ENCODE results near the gene IGLL1. TPM values are rescaled to one million over a fixed set of nuclear protein-coding genes. Genes with fewer than 3 reads are reported as not detected.

The IGLL1 gene
- total and polyA plus RNA-seq, 4 donors = 17.4 TPM; not detected in 3

- WGBS = 75% methylated on average over 11 of the region's 11 CpGs
- no peak overlapping the region for H3K4me3 ChIP-seq (ENCODE audit: low read depth in 1 of 3, low read length in 3 of 3)
- TF ChIP-seq HNF4A (conservative IDR thresholded peaks at IDR 0.05) (no peak), NR2F2 (IDR thresholded peaks at IDR 0.05) (no peak), ATF3 (IDR thresholded peaks at IDR 0.05) (no peak), TAF1 (conservative IDR thresholded peaks at IDR 0.05) (no peak), JUND (IDR thresholded peaks at IDR 0.05) (no peak), GABPA (IDR thresholded peaks at IDR 0.05 in 1 of 2, conservative IDR thresholded peaks at IDR 0.05 in 1 of 2) (no peak), RAD21 (IDR thresholded peaks at IDR 0.05) (no peak), RXRA (IDR thresholded peaks at IDR 0.05) (no peak), FOXA2 (IDR thresholded peaks at IDR 0.05) (no peak), SP1 (IDR thresholded peaks at IDR 0.05) (no peak), YY1 (IDR thresholded peaks at IDR 0.05) (no peak), FOXA1 (IDR thresholded peaks at IDR 0.05) (no peak), HNF4G (IDR thresholded peaks at IDR 0.05) (no peak), EGR1 (IDR thresholded peaks at IDR 0.05; ENCODE audit: low read depth in 2 of 2) (no peak), MAX (IDR thresholded peaks at IDR 0.05) (no peak)
- TF ChIP-seq, protein P1, sequence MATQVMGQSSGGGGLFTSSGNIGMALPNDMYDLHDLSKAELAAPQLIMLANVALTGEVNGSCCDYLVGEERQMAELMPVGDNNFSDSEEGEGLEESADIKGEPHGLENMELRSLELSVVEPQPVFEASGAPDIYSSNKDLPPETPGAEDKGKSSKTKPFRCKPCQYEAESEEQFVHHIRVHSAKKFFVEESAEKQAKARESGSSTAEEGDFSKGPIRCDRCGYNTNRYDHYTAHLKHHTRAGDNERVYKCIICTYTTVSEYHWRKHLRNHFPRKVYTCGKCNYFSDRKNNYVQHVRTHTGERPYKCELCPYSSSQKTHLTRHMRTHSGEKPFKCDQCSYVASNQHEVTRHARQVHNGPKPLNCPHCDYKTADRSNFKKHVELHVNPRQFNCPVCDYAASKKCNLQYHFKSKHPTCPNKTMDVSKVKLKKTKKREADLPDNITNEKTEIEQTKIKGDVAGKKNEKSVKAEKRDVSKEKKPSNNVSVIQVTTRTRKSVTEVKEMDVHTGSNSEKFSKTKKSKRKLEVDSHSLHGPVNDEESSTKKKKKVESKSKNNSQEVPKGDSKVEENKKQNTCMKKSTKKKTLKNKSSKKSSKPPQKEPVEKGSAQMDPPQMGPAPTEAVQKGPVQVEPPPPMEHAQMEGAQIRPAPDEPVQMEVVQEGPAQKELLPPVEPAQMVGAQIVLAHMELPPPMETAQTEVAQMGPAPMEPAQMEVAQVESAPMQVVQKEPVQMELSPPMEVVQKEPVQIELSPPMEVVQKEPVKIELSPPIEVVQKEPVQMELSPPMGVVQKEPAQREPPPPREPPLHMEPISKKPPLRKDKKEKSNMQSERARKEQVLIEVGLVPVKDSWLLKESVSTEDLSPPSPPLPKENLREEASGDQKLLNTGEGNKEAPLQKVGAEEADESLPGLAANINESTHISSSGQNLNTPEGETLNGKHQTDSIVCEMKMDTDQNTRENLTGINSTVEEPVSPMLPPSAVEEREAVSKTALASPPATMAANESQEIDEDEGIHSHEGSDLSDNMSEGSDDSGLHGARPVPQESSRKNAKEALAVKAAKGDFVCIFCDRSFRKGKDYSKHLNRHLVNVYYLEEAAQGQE (IDR thresholded peaks at IDR 0.05) = no peak
- TF ChIP-seq, protein P2, sequence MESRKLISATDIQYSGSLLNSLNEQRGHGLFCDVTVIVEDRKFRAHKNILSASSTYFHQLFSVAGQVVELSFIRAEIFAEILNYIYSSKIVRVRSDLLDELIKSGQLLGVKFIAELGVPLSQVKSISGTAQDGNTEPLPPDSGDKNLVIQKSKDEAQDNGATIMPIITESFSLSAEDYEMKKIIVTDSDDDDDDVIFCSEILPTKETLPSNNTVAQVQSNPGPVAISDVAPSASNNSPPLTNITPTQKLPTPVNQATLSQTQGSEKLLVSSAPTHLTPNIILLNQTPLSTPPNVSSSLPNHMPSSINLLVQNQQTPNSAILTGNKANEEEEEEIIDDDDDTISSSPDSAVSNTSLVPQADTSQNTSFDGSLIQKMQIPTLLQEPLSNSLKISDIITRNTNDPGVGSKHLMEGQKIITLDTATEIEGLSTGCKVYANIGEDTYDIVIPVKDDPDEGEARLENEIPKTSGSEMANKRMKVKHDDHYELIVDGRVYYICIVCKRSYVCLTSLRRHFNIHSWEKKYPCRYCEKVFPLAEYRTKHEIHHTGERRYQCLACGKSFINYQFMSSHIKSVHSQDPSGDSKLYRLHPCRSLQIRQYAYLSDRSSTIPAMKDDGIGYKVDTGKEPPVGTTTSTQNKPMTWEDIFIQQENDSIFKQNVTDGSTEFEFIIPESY (IDR thresholded peaks at IDR 0.05) = no peak
- TF ChIP-seq, protein P3, sequence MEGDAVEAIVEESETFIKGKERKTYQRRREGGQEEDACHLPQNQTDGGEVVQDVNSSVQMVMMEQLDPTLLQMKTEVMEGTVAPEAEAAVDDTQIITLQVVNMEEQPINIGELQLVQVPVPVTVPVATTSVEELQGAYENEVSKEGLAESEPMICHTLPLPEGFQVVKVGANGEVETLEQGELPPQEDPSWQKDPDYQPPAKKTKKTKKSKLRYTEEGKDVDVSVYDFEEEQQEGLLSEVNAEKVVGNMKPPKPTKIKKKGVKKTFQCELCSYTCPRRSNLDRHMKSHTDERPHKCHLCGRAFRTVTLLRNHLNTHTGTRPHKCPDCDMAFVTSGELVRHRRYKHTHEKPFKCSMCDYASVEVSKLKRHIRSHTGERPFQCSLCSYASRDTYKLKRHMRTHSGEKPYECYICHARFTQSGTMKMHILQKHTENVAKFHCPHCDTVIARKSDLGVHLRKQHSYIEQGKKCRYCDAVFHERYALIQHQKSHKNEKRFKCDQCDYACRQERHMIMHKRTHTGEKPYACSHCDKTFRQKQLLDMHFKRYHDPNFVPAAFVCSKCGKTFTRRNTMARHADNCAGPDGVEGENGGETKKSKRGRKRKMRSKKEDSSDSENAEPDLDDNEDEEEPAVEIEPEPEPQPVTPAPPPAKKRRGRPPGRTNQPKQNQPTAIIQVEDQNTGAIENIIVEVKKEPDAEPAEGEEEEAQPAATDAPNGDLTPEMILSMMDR (IDR thresholded peaks at IDR 0.05; ENCODE audit: low read depth, low read length, missing input control) = no peak
- H3K36me3 ChIP-seq (ENCODE audit: control insufficient read depth in 4 of 4, insufficient read depth in 3 of 4, low read depth in 1 of 4, low read length in 3 of 4) = no peaks in the 10 kb centered on the region
- no peak overlapping the region for H3K27ac ChIP-seq (ENCODE audit: low read depth in 1 of 2, low read length in 2 of 2)
- H3K9me3 ChIP-seq (ENCODE audit: control insufficient read depth in 4 of 4, low read length in 3 of 4) = no peaks in the 10 kb centered on the region
- no peak for DNase-seq (ENCODE audit: low spot score)
- H3K4me1 ChIP-seq (ENCODE audit: control insufficient read depth in 4 of 4, insufficient read depth in 4 of 4, low read length in 3 of 4) = no peaks in the 10 kb centered on the region
- no peak overlapping the region for H3K9ac ChIP-seq (ENCODE audit: low read depth in 1 of 2, low read length in 2 of 2)
- H3K27me3 ChIP-seq (ENCODE audit: control insufficient read depth in 4 of 4, insufficient read depth in 4 of 4, low read length in 3 of 4) = no peaks in the 10 kb centered on the region
These were observed 1.8 kb downstream of the IGLL1 start for GRCh38 chr22:23578306-23578705.

Data from liver (tissue), 9 donors.